Measurements from ENCODE around the gene USH2A.

DNA sequence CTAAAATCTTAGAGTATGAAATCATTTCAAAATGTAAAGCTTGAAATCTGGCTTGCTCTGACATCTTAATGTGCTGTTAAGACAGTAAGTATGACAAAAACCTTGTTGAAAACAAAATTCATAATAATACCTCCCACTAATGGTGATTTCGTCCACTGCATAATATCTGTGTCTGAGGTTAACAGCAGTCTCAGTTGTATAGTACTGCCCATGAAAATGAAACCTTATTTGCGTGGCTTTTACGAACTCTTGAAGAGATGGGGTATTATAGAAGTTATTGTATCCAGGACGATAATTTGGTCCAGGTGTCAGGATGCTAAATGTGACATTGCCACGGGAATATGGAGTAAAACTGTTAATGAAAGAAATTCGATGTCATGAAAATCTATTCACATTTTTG, 99.9 kb downstream of the USH2A start:
- no peak for TF ChIP-seq POLR2A (IDR thresholded peaks at IDR 0.05)
- TF ChIP-seq, protein P1, sequence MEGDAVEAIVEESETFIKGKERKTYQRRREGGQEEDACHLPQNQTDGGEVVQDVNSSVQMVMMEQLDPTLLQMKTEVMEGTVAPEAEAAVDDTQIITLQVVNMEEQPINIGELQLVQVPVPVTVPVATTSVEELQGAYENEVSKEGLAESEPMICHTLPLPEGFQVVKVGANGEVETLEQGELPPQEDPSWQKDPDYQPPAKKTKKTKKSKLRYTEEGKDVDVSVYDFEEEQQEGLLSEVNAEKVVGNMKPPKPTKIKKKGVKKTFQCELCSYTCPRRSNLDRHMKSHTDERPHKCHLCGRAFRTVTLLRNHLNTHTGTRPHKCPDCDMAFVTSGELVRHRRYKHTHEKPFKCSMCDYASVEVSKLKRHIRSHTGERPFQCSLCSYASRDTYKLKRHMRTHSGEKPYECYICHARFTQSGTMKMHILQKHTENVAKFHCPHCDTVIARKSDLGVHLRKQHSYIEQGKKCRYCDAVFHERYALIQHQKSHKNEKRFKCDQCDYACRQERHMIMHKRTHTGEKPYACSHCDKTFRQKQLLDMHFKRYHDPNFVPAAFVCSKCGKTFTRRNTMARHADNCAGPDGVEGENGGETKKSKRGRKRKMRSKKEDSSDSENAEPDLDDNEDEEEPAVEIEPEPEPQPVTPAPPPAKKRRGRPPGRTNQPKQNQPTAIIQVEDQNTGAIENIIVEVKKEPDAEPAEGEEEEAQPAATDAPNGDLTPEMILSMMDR (IDR thresholded peaks at IDR 0.05) = no peak

Data from testis (tissue), 2 donors.